Nephron progenitor cell (in vitro differentiated cells): ENCODE results near the gene GAS7.
"Not testable (repeated sequence)": the region's sequence is repeated elsewhere in the genome, so short reads cannot be mapped to it uniquely, and the experiment has no call there.

Experiments
- DNase-seq: peaks from one replicate; pipeline ENCODE4 v3.0.0; 2021
- H3K27ac Mint-ChIP-seq: 2 replicates; pipeline ENCODE4 v1.8.0; 2021; ENCODE audit warnings: mild to moderate bottlenecking, moderate library complexity, mixed read lengths
- H3K27me3 Mint-ChIP-seq: 2 replicates; pipeline ENCODE4 v1.8.0; 2021; ENCODE audit warnings: mild to moderate bottlenecking, low read depth, mixed read lengths; ENCODE audit not compliant: poor library complexity
- H3K36me3 Mint-ChIP-seq: 2 replicates; pipeline ENCODE4 v1.8.0; 2021; ENCODE audit warnings: low read depth, mixed read lengths
- H3K4me1 Mint-ChIP-seq: 2 replicates; pipeline ENCODE4 v1.8.0; 2021; ENCODE audit warnings: mixed read lengths
- H3K4me3 Mint-ChIP-seq: 2 replicates; pipeline ENCODE4 v1.8.0; 2021; ENCODE audit warnings: mild to moderate bottlenecking, moderate library complexity, mixed read lengths
- H3K9me3 Mint-ChIP-seq: 2 replicates; pipeline ENCODE4 v1.8.0; 2021; ENCODE audit warnings: mild to moderate bottlenecking, moderate library complexity, mixed read lengths
- TF ChIP-seq, protein P1 (sequence below): fragments of 200-600 bp; sonication (generic); IDR thresholded peaks from 2 replicates; pipeline ENCODE4 v1.5.0; 2021; ENCODE audit warnings: antibody characterized with exemption

Gene GAS7

DNA sequence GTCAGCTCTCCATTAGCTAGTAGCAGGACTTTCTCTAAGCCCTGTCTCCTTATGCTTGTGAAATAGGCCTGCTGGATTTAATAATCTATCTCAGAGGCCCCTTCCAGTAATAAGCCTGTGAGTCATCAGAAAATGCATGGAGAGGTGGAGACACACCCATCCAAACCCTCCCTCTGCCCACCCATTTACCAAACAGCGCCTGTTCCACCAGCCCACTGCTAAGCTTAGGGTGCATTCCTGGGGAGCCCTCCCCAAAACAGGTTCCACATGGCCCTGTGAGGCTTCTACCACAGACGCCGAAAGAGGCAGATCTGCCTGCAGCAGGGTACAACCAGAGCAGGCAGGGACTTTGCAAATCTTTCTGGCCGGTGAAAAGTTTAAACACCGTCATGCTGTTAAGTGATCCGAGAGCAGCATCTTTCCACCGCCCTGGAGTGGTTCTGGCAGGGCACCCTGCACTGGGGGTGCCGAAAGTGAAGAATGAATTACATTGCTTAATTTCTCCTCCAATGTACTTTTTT, 99.3 kb downstream of the GAS7 start:
- DNase-seq = no peak
- peaks cover 4% of the 10 kb centered on the region for H3K4me1 Mint-ChIP-seq
- H3K27ac Mint-ChIP-seq = no peak overlapping the region
- H3K4me3 Mint-ChIP-seq = no peak overlapping the region
- peaks cover 21% of the 10 kb centered on the region for H3K27me3 Mint-ChIP-seq
- no peaks in the 10 kb centered on the region for H3K9me3 Mint-ChIP-seq
- TF ChIP-seq, protein P1, sequence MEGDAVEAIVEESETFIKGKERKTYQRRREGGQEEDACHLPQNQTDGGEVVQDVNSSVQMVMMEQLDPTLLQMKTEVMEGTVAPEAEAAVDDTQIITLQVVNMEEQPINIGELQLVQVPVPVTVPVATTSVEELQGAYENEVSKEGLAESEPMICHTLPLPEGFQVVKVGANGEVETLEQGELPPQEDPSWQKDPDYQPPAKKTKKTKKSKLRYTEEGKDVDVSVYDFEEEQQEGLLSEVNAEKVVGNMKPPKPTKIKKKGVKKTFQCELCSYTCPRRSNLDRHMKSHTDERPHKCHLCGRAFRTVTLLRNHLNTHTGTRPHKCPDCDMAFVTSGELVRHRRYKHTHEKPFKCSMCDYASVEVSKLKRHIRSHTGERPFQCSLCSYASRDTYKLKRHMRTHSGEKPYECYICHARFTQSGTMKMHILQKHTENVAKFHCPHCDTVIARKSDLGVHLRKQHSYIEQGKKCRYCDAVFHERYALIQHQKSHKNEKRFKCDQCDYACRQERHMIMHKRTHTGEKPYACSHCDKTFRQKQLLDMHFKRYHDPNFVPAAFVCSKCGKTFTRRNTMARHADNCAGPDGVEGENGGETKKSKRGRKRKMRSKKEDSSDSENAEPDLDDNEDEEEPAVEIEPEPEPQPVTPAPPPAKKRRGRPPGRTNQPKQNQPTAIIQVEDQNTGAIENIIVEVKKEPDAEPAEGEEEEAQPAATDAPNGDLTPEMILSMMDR = no peak
- H3K36me3 Mint-ChIP-seq = no peaks in the 10 kb centered on the region

DNA sequence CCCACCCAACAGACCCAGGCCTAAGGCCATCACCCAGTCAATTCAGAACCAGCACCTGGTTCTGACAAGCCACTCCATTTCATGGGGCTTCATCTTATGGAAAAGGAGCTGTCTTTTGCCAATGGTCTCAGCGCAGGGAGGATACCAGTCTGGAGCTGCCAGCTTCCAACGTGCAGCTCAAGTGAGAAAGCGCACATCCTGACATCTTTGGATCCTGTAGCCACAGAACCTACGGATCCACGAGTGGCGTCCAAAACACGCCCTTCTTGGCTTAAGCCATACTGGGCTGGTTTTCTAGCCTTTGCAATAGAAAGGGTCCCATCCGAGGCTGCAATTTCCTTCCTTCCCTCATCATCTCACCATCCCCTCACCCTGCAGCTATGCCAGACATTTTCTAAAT, 101.8 kb downstream of the GAS7 start:
- H3K9me3 Mint-ChIP-seq = peaks cover 16% of the 10 kb centered on the region
- H3K4me1 Mint-ChIP-seq = peaks cover 4% of the 10 kb centered on the region
- TF ChIP-seq, protein P1 = no peak
- DNase-seq = no peak
- H3K27ac Mint-ChIP-seq = no peak overlapping the region
- H3K27me3 Mint-ChIP-seq = peaks cover 27% of the 10 kb centered on the region
- H3K36me3 Mint-ChIP-seq = no peaks in the 10 kb centered on the region
- no peak overlapping the region for H3K4me3 Mint-ChIP-seq

DNA sequence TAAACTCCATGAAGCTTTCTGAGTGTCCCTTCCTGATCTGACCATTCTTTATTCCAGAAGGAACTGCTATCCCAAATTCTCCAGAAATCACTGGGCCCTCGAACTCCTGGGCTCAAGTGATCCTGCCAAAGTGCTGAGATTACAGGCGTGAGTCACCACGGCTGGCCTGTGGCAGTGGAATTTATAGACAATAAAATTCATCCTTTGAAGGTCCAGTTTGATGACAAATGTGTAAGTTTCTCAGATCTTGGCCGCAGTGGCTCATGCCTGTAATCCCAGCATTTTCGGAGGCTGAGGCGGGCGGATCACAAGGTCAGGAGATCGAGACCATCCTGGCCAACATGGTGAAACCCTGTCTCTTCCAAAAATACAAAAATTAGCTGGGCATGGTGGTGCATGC, 103.1 kb downstream of the GAS7 start:
- not testable (repeated sequence) for H3K4me1 Mint-ChIP-seq, H3K36me3 Mint-ChIP-seq, DNase-seq, H3K27ac Mint-ChIP-seq, H3K4me3 Mint-ChIP-seq
- H3K27me3 Mint-ChIP-seq = peaks cover 33% of the 10 kb centered on the region
- H3K9me3 Mint-ChIP-seq = peaks cover 16% of the 10 kb centered on the region

GRCh38 chr17:10094797-10095196, 103.6 kb downstream of the GAS7 start:
- TF ChIP-seq, protein P1 = no peak

GRCh38 chr17:10092595-10092994, 105.8 kb downstream of the GAS7 start:
- TF ChIP-seq, protein P1 = no peak
- H3K9me3 Mint-ChIP-seq = peaks cover 16% of the 10 kb centered on the region
- no peak overlapping the region for H3K4me3 Mint-ChIP-seq
- peaks cover 28% of the 10 kb centered on the region for H3K4me1 Mint-ChIP-seq
- no peak for DNase-seq
- H3K27ac Mint-ChIP-seq = no peak overlapping the region
- peaks cover 24% of the 10 kb centered on the region for H3K27me3 Mint-ChIP-seq
- H3K36me3 Mint-ChIP-seq = no peaks in the 10 kb centered on the region

More at GRCh38 chr17:10094797-10095196, 103.6 kb downstream of the GAS7 start:
- peaks cover 33% of the 10 kb centered on the region for H3K27me3 Mint-ChIP-seq
- no peaks in the 10 kb centered on the region for H3K36me3 Mint-ChIP-seq
- no peak for DNase-seq
- H3K9me3 Mint-ChIP-seq = peaks cover 16% of the 10 kb centered on the region
- H3K27ac Mint-ChIP-seq = no peak overlapping the region
- H3K4me3 Mint-ChIP-seq = no peak overlapping the region
- peaks cover 9% of the 10 kb centered on the region for H3K4me1 Mint-ChIP-seq

- no peak for DNase-seq
- H3K27me3 Mint-ChIP-seq = peaks cover 20% of the 10 kb centered on the region
- peaks cover 41% of the 10 kb centered on the region for H3K4me1 Mint-ChIP-seq
- peaks cover 16% of the 10 kb centered on the region for H3K9me3 Mint-ChIP-seq
- no peak overlapping the region for H3K4me3 Mint-ChIP-seq
- H3K36me3 Mint-ChIP-seq = no peaks in the 10 kb centered on the region
- TF ChIP-seq, protein P1 = no peak
- no peak overlapping the region for H3K27ac Mint-ChIP-seq
Observed at GRCh38 chr17:10091046-10091445, 107.4 kb downstream of the GAS7 start.
